ENCODE measurements around the gene POC1B. TPM values are rescaled to one million over a fixed set of nuclear protein-coding genes. Genes with fewer than 3 reads are reported as not detected.

POC1B gene
- total RNA-seq, 4 donors from 2014 or later: 24.3 to 42.9 (median 31.1) TPM

DNA sequence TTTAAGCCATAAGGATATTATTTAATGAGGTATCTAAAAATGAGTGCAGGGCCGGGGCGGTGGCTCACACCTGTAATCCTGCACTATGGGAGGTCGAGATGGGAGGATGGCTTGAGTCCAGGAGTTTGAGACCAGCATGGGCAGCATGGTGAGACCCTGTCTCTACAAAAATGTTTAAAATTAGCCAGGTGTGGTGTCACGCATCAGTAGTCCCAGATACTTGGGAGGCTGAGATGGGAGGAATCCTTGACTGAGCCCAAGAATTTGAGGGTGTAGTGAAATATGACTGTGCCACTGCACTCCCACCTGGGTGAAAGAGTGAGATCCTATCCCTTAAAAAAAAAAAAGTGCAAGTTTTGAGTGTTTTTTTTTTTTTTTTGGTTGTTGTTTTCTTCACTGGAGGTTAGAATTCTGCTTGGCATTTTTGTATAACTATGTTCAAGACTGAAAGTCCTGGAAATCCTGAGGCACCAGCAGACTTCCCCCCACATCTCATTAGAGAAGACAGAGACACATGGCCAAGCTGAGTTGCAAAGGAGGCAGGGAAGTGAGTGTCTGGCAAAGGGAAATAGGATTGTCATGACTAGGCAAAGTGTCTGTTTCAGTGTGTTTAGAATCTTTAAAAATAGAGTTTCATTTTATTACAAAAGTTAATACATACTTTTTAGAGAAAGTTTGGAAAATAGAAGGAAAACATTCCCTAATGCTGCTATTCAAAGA, 120.1 kb downstream of the POC1B start:
- TF ChIP-seq, protein P1, sequence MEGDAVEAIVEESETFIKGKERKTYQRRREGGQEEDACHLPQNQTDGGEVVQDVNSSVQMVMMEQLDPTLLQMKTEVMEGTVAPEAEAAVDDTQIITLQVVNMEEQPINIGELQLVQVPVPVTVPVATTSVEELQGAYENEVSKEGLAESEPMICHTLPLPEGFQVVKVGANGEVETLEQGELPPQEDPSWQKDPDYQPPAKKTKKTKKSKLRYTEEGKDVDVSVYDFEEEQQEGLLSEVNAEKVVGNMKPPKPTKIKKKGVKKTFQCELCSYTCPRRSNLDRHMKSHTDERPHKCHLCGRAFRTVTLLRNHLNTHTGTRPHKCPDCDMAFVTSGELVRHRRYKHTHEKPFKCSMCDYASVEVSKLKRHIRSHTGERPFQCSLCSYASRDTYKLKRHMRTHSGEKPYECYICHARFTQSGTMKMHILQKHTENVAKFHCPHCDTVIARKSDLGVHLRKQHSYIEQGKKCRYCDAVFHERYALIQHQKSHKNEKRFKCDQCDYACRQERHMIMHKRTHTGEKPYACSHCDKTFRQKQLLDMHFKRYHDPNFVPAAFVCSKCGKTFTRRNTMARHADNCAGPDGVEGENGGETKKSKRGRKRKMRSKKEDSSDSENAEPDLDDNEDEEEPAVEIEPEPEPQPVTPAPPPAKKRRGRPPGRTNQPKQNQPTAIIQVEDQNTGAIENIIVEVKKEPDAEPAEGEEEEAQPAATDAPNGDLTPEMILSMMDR (IDR thresholded peaks at IDR 0.05): no peak
- no peak for TF ChIP-seq POLR2A (IDR thresholded peaks at IDR 0.05)
- no peaks in the 10 kb centered on the region for H3K4me1 ChIP-seq

DNA sequence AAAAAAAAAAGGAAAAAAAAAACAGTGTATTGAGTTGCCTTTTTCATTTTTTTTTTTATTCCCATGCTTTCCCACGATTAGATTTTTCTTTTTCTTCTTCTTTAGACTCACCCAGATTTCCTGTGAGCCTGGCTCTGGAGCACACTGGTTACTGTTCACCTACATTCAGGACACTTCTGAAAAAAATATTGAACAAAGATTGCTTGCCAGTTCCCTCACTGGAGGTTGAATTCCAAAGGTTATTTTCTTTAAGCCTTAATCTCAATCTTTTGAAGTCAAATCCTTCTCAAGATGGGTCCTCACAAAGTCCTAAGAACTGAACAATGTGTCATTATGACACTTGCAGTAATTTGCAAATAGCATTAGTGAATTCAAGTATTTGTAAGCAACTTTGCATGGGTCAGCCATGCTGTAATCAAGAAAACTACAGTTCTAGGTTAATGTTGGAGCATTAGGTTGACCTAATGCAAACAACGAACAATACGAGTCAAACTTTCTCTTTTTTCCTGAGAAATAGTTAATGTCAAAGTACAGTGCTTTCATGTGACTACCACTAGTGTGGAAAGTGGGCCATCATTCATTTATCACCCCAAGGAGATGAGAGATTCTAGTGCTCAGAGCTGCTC, 124.3 kb downstream of the POC1B start:
- Histone ChIP-seq H3K4me1 (no peaks in the 10 kb centered on the region), H3K36me3 (no peaks in the 10 kb centered on the region), H3K9me3 (no peaks in the 10 kb centered on the region), H3K4me3 (no peak overlapping the region), H3K27me3 (no peaks in the 10 kb centered on the region), H3K27ac (no peak overlapping the region)
- DNase-seq: no peak
- TF ChIP-seq, protein P1 (IDR thresholded peaks at IDR 0.05): no peak
- TF ChIP-seq POLR2A (IDR thresholded peaks at IDR 0.05): no peak

More for the DNA sequence above, 120.1 kb downstream of the POC1B start:
- no peak overlapping the region for H3K4me3 ChIP-seq
- H3K27me3 ChIP-seq: no peaks in the 10 kb centered on the region
- H3K36me3 ChIP-seq: no peaks in the 10 kb centered on the region
- H3K27ac ChIP-seq: no peak overlapping the region
- no peak for DNase-seq
- H3K9me3 ChIP-seq: no peaks in the 10 kb centered on the region

DNA sequence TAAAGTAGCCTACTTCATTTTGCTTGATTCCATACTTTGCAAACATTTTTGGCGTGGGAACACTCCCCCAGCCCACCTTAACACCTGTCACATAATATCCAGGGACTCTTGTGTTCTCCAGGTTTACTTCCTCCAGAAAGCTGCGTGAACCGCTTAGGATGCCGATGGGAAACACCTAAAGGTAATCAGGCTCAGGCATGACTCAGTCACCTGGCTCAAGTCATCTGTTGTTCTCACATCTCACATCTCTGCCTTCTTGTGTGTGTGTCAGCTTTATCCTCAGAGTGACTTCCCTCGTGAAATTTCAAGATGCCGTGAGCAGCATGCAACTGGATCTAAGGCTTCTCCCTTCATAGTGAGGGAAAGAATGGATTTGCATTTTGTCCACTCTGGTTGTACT, 125.4 kb downstream of the POC1B start:
- DNase-seq: no peak
- no peaks in the 10 kb centered on the region for H3K27me3 ChIP-seq
- H3K4me3 ChIP-seq: no peak overlapping the region
- no peaks in the 10 kb centered on the region for H3K4me1 ChIP-seq
- no peak overlapping the region for H3K27ac ChIP-seq
- H3K9me3 ChIP-seq: no peaks in the 10 kb centered on the region
- no peaks in the 10 kb centered on the region for H3K36me3 ChIP-seq
- TF ChIP-seq, protein P1 (IDR thresholded peaks at IDR 0.05): no peak
- TF ChIP-seq POLR2A (IDR thresholded peaks at IDR 0.05): no peak

DNA sequence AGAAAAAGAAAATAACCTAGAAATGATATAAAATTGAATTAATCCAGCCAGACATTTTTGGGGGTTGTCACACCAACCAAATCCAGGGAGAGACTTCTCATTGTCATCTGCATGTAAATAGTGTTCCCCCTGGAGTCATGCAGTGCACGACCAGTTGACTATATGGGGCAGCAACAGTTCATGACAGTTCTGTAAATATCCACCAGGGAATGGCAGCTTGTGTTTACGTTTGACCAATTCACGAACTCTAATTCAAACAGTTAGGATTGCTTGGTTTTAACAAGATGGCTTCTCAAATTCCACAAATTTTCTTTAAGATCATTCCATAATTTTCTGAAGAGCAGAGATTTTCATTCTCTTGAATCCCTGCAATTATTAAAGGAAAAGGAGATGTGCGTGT, 130.1 kb downstream of the POC1B start:
- Histone ChIP-seq H3K4me1 (no peaks in the 10 kb centered on the region), H3K36me3 (no peaks in the 10 kb centered on the region), H3K9me3 (no peaks in the 10 kb centered on the region), H3K4me3 (no peak overlapping the region), H3K27me3 (no peaks in the 10 kb centered on the region), H3K27ac (no peak overlapping the region)
- no peak for DNase-seq
- TF ChIP-seq, protein P1 (IDR thresholded peaks at IDR 0.05): no peak

DNA sequence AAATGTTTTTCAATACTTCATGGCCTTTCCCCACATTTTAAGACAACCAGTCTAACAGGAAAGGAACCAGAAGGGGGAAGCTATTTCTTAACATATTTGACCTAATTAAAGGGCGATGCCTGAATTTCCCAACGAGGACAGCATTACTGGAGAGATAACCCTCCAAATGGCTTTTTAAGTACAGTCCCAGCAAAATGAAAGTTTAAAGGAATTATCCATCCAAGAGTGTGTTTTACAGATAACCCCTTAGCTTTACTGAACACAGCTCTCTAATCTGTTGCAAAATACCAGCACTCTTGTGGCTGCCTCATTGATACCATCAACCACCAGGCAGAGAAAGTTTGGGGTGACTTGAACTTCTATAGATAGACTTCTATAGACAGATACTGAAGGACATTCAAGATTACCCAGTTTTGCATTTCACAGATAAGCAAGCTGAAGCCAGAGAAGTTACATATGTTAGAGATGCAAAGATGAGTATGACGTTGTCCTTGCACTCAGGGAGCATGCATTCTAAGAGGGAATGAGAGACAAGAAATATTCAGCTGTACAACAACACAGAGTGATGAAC, 132.2 kb downstream of the POC1B start:
- no peak for DNase-seq
- no peak for TF ChIP-seq POLR2A (IDR thresholded peaks at IDR 0.05)
- TF ChIP-seq, protein P1 (IDR thresholded peaks at IDR 0.05): no peak

More for the DNA sequence above, 132.2 kb downstream of the POC1B start:
- no peaks in the 10 kb centered on the region for H3K4me1 ChIP-seq
- no peak overlapping the region for H3K27ac ChIP-seq
- H3K9me3 ChIP-seq: no peaks in the 10 kb centered on the region
- no peak overlapping the region for H3K4me3 ChIP-seq
- H3K36me3 ChIP-seq: no peaks in the 10 kb centered on the region
- no peaks in the 10 kb centered on the region for H3K27me3 ChIP-seq

All from Peyer's patch (tissue), 4 donors.